Measurements from ENCODE around the gene TGM4. TPM values are rescaled to one million over a fixed set of nuclear protein-coding genes. Genes with fewer than 3 reads are reported as not detected.
A peak's percentile ranks its signal among the peaks of the same experiment; 100 is the strongest.
"Not testable (repeated sequence)": the region's sequence is repeated elsewhere in the genome, so short reads cannot be mapped to it uniquely, and the experiment has no call there.

Gene TGM4
- total RNA-seq, 4 donors from 2014 or later: not detected

DNA sequence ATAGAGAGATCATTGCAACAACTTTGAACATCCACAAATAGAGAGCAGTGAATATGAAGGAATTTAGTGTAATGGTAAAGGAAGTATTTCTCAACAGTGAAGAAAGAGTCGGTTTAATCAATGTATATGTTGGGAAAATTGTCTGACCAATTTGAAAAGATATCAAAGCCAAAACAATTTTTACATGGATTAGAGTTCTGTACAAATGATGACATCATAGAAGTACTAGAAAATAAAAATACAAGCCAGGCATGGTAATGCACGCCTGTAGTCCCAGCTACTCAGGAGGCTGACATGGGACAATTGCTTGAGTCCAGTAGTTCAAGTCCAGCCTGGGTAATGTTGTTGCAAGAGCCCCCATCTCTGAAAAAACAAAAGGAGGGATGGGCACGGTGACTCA, 38.7 kb upstream of the TGM4 start:
- no peak for DNase-seq (ENCODE audit: low spot score)
- no peak for ATAC-seq (ENCODE audit: low FRiP score)
- TF ChIP-seq, protein P1, sequence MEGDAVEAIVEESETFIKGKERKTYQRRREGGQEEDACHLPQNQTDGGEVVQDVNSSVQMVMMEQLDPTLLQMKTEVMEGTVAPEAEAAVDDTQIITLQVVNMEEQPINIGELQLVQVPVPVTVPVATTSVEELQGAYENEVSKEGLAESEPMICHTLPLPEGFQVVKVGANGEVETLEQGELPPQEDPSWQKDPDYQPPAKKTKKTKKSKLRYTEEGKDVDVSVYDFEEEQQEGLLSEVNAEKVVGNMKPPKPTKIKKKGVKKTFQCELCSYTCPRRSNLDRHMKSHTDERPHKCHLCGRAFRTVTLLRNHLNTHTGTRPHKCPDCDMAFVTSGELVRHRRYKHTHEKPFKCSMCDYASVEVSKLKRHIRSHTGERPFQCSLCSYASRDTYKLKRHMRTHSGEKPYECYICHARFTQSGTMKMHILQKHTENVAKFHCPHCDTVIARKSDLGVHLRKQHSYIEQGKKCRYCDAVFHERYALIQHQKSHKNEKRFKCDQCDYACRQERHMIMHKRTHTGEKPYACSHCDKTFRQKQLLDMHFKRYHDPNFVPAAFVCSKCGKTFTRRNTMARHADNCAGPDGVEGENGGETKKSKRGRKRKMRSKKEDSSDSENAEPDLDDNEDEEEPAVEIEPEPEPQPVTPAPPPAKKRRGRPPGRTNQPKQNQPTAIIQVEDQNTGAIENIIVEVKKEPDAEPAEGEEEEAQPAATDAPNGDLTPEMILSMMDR (IDR thresholded peaks at IDR 0.05): no peak

DNA sequence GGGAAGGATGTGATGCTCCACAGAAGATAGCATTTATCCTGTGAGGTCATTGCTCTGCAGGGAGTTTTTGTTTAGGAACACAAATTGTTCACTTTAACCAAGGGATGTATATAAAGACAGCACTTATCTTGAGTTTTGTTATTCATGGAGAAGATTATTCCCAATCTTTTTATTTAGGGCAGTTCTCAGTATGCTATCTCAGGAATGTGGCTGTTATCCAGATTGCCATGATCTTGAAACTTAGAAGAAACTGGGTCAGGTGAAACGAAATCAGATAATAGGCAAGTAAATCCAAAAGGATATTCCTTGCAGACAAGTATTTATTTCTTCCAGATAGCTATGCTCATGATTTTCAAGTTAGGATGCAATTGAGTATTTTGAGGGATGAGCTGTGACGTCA, 32.0 kb upstream of the TGM4 start:
- DNase-seq (ENCODE audit: low spot score) (no peak), ATAC-seq (ENCODE audit: low FRiP score) (no peak)
- TF ChIP-seq, protein P1 (IDR thresholded peaks at IDR 0.05): no peak

DNA sequence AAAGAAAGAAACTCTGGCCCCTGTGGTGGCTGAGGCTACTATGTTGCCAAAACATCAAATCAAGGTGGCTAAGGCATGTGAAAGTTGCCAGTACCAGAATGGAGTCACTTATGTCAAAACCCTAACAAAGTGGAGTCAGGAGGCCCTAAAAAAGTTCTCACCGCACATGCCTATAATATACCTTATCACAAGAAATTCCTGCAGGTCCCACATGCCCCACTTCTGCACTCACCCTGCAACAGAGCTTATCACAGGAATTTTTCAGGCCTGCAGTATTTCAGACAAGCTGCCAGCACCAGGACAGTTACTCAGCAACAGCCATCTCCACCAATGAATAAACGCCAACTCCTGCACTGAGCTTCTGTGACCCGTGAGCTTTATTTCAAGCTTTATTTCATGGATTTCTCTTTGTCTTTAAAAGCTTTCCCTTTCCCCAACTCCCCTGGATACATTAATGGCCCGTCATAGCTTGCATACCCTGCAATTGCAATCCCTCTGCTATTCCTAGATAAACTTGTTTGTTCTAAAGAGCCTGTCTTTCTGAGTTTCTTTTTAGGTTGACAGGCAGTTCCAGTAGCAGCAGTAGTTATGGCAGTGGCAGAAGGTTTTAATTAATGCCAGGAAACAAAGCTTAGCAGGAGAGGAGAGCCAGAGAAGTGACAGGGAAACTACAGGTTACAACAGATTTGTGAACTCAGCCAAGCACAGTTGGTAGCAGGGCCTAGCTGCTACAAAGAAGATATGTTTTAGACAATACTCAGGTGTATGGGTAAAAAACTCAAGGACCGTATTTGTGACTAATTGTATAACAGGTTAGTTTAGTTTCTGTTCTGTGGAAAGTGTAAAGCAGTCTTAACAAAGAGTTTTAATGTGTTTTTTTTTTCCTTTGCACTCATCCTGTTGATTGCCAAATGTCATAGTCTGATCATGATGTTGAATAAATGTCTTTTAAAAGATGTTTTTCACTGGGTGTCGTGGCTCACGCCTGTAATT, 28.6 kb upstream of the TGM4 start:
- DNase-seq (ENCODE audit: low spot score): no peak
- ATAC-seq (ENCODE audit: low FRiP score): peak; percentile 73
- TF ChIP-seq, protein P1 (IDR thresholded peaks at IDR 0.05): no peak

DNA sequence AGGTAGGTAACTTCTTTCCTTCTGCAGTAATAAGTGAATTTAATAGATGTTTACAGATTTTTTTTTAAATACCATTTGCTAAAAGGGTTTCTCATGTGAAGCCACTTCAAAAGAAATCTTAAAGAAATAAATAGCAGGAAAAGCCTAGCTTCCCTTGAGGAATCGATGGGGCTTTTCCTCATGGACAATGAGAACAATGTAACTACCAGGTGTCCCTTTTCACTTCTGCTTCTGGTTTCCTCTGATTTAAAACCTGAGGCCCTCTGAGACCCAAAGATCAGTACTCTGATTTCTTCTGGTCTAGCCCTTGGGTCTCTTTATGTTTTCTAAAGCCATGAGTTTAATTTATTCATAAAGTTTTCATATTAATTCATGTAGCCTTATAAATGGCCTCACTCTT, 25.8 kb upstream of the TGM4 start:
- DNase-seq (ENCODE audit: low spot score) (no peak), ATAC-seq (ENCODE audit: low FRiP score) (no peak)
- TF ChIP-seq, protein P1 (IDR thresholded peaks at IDR 0.05): no peak

DNA sequence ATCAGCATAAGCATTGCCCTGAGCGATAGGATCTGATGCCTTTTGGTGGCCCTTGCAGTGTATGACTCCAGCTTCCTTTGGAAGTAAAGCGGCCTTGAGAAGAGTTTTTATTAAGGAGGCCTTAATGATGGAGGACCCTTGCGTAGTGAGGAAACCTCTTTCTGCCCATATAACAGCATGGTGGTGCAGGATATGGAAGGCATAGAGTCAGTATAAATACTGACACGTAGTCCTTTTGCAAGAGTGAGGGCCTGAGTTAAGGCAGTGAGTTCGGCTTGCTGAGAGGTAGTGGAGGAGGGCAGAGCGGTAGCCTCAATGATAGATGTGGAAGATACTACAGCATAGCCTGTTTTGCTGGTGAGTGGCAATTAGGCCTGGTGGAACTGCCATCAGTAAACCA, 17.7 kb upstream of the TGM4 start:
- DNase-seq (ENCODE audit: low spot score); ATAC-seq (ENCODE audit: low FRiP score): not testable (repeated sequence)

DNA sequence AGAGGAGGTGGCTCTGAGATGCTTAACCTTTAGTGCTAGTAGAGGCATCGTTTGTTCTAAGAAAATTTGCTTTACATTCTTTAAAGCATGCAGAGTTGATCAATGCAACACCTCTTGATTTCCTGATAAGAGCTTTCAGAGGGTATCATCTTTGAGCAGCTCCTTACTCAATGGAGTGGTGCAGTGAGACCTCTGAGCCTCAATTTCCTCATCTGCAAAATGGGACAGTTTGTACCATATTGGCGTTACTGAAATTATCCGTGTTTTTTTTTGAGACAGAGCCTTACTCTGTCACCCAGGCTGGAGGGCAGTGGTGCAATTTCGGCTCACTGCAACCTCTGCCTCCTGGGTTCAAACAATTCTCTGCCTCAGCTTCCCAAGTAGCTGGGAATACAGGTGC, 14.3 kb upstream of the TGM4 start:
- ATAC-seq (ENCODE audit: low FRiP score): no peak
- TF ChIP-seq, protein P1 (IDR thresholded peaks at IDR 0.05): no peak
- no peak for DNase-seq (ENCODE audit: low spot score)

DNA sequence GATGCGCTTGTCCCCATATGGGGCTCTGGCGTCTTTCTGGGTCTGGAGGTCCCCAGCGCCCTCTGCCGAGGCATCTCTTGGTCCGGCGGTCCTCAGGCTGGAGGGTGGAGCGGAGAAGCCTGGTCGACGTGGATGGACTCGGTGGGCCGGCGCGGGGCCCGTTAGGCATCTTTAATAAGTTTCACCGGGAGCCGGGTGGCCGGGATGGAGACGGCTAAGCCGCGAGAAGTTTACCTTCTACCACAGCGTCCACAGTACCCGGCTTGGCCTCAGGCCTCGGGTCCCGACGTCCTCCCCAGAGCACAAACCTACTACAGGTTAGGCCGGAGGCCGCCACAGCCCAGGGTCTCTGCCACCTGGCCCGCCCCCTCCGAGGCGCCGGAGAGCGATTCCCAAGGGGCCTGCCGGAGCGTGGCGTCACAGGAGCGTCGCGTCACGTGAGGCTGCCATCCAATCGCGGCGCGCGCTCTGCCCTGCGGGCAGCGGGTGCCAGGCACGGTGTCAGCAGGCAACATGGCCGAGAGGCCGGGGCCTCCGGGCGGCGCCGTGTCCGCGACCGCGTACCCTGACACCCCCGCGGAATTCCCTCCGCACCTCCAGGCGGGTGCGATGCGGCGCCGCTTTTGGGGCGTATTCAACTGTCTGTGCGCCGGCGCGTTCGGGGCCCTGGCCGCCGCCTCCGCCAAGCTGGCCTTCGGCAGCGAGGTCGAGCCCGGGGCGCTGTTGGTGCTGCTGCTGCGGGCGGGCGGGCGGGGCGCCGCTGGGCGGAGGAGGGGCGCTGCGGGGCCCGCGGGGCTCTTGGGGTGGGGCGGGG, 12.8 kb upstream of the TGM4 start, which contains the start of gene TMEM42:
Gene TMEM42 (plus strand): TSS at position 501 of the 814 bp plus-strand sequence. CDS start 13 bp downstream, at position 514.
- DNase-seq (ENCODE audit: low spot score) (peak; percentile 77), ATAC-seq (ENCODE audit: low FRiP score) (peak; percentile 97)
- TF ChIP-seq, protein P1 (IDR thresholded peaks at IDR 0.05): no peak
